Glutamatergic neuron (in vitro differentiated cells): Measurements from ENCODE around the gene CBFA2T3. TPM values are rescaled to one million over a fixed set of nuclear protein-coding genes. Genes with fewer than 3 reads are reported as not detected.

Experiments
- DNase-seq: peaks from one replicate; pipeline ENCODE4 v3.0.0; 2022
- H3K27ac Mint-ChIP-seq: one replicate; pipeline ENCODE4 v1.8.0; 2020; ENCODE audit warnings: mild to moderate bottlenecking, mixed read lengths, inconsistent platforms; ENCODE audit not compliant: unreplicated experiment
- H3K27me3 Mint-ChIP-seq: one replicate; pipeline ENCODE4 v1.8.0; 2020; ENCODE audit warnings: mild to moderate bottlenecking, moderate library complexity, mixed read lengths, inconsistent platforms; ENCODE audit not compliant: unreplicated experiment
- H3K36me3 Mint-ChIP-seq: one replicate; pipeline ENCODE4 v1.8.0; 2020; ENCODE audit warnings: mild to moderate bottlenecking, mixed read lengths, inconsistent platforms; ENCODE audit not compliant: unreplicated experiment
- H3K4me1 Mint-ChIP-seq: one replicate; pipeline ENCODE4 v1.8.0; 2020; ENCODE audit warnings: mild to moderate bottlenecking, low read depth, mixed read lengths, inconsistent platforms; ENCODE audit not compliant: unreplicated experiment
- H3K4me3 Mint-ChIP-seq: one replicate; pipeline ENCODE4 v1.8.0; 2020; ENCODE audit warnings: mild to moderate bottlenecking, mixed read lengths, inconsistent platforms; ENCODE audit not compliant: unreplicated experiment
- H3K9me3 Mint-ChIP-seq: one replicate; pipeline ENCODE4 v1.8.0; 2020; ENCODE audit warnings: mild to moderate bottlenecking, moderate library complexity, mixed read lengths, inconsistent platforms; ENCODE audit not compliant: unreplicated experiment
- CTCF ChIP-seq: fragments of 200-600 bp; sonication (generic); IDR thresholded peaks from one replicate; pipeline ENCODE4 v1.5.0; 2021; ENCODE audit not compliant: partially characterized antibody, unreplicated experiment
- total RNA-seq: library from RNA; stranded (reverse); fragmentation: NEBNext Ultra II Directional; extraction: Animal tissue kit (Norgen Biotek cat#: 25700); gene quantifications from one replicate; pipeline ENCODE4 v1.2.1, GENCODE V29; 2021; ENCODE audit not compliant: unreplicated experiment

Gene CBFA2T3
- total RNA-seq, 1 donor from 2014 or later, result 126 TPM

GRCh38 chr16:88938777-88939244 lies 38.2 kb downstream of the CBFA2T3 start:
- no peak for TF ChIP-seq CTCF
- Mint-ChIP-seq H3K4me3 (peak overlapping the region; percentile 94), H3K4me1 (peaks cover 21% of the 10 kb centered on the region), H3K36me3 (no peaks in the 10 kb centered on the region), H3K27ac (peak overlapping the region; percentile 89), H3K9me3 (peaks cover 11% of the 10 kb centered on the region), H3K27me3 (peaks cover 10% of the 10 kb centered on the region)
- no peak for DNase-seq

- DNase-seq, result no peak
- Mint-ChIP-seq H3K4me1 (peaks cover 22% of the 10 kb centered on the region), H3K4me3 (peak overlapping the region; percentile 94), H3K9me3 (peaks cover 11% of the 10 kb centered on the region), H3K36me3 (no peaks in the 10 kb centered on the region), H3K27ac (no peak overlapping the region), H3K27me3 (peaks cover 10% of the 10 kb centered on the region)
- no peak for TF ChIP-seq CTCF
These were observed 38.8 kb downstream of the CBFA2T3 start for GRCh38 chr16:88938119-88938776.

GRCh38 chr16:88937206-88937621 lies 39.8 kb downstream of the CBFA2T3 start:
- H3K4me3 Mint-ChIP-seq, result peak overlapping the region; percentile 71
- H3K4me1 Mint-ChIP-seq, result peaks cover 22% of the 10 kb centered on the region
- DNase-seq, result no peak
- no peaks in the 10 kb centered on the region for H3K36me3 Mint-ChIP-seq
- peaks cover 10% of the 10 kb centered on the region for H3K27me3 Mint-ChIP-seq
- H3K9me3 Mint-ChIP-seq, result peaks cover 11% of the 10 kb centered on the region
- peak overlapping the region; percentile 38 for H3K27ac Mint-ChIP-seq
- no peak for TF ChIP-seq CTCF

- Mint-ChIP-seq H3K27me3 (peaks cover 10% of the 10 kb centered on the region), H3K36me3 (no peaks in the 10 kb centered on the region), H3K4me3 (peak overlapping the region; percentile 71), H3K9me3 (peaks cover 11% of the 10 kb centered on the region), H3K4me1 (peaks cover 22% of the 10 kb centered on the region), H3K27ac (peak overlapping the region; percentile 38)
- TF ChIP-seq CTCF, result no peak
- DNase-seq, result no peak
These were observed 40.3 kb downstream of the CBFA2T3 start for GRCh38 chr16:88936556-88937205.

- no peaks in the 10 kb centered on the region for H3K36me3 Mint-ChIP-seq
- no peak overlapping the region for H3K27ac Mint-ChIP-seq
- no peak for TF ChIP-seq CTCF
These were observed 40.9 kb downstream of the CBFA2T3 start for GRCh38 chr16:88936008-88936555.

More at GRCh38 chr16:88936008-88936555, 40.9 kb downstream of the CBFA2T3 start:
- H3K4me1 Mint-ChIP-seq, result peaks cover 22% of the 10 kb centered on the region
- no peak overlapping the region for H3K4me3 Mint-ChIP-seq
- DNase-seq, result no peak
- peaks cover 10% of the 10 kb centered on the region for H3K27me3 Mint-ChIP-seq
- peaks cover 11% of the 10 kb centered on the region for H3K9me3 Mint-ChIP-seq
